Rectal smooth muscle tissue (tissue), 1 donor: ENCODE data around the gene CYBA.

Experiments
- H3K27ac ChIP-seq: one replicate; pipeline ENCODE4 v1.7.0; 2013; ENCODE audit warnings: low read depth, low read length, inconsistent platforms
- H3K27me3 ChIP-seq: one replicate; pipeline ENCODE4 v1.7.0; 2013; ENCODE audit warnings: low read length; ENCODE audit not compliant: control insufficient read depth, insufficient read depth
- H3K36me3 ChIP-seq: one replicate; pipeline ENCODE4 v1.7.0; 2013; ENCODE audit warnings: low read length; ENCODE audit not compliant: control insufficient read depth, insufficient read depth
- H3K4me1 ChIP-seq: one replicate; pipeline ENCODE4 v1.7.0; 2013; ENCODE audit warnings: low read length; ENCODE audit not compliant: control insufficient read depth, insufficient read depth
- H3K4me3 ChIP-seq: one replicate; pipeline ENCODE4 v1.7.0; 2013; ENCODE audit warnings: low read length
- H3K9ac ChIP-seq: one replicate; pipeline ENCODE4 v1.7.0; 2013; ENCODE audit warnings: low read length

CYBA gene

DNA sequence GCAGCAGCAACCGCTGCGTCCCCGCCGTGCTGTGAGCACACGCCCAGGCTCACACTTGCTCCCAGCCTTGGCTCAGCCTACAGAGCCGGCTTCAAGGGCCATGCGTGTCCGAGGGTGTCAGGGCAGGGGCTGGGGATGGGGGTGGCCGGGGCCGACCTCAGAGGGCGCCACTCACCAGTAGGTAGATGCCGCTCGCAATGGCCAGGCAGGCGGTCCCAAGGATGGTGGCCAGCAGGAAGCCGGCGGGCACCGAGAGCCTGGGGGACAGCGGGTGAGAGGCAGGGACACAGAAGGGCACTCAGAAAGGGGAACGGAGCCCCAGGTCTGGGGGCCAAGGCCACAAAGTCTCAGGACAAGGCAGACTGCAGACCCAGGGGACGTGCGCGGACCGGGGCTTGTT lies 4.9 kb downstream of the CYBA start:
- Histone ChIP-seq H3K36me3 (no peaks in the 10 kb centered on the region), H3K4me1 (no peaks in the 10 kb centered on the region), H3K9ac (no peak overlapping the region), H3K27me3 (peaks cover 3% of the 10 kb centered on the region), H3K27ac (no peak overlapping the region), H3K4me3 (no peak overlapping the region)

- Histone ChIP-seq H3K9ac (no peak overlapping the region), H3K4me3 (no peak overlapping the region), H3K4me1 (no peaks in the 10 kb centered on the region), H3K27ac (no peak overlapping the region), H3K27me3 (peaks cover 5% of the 10 kb centered on the region), H3K36me3 (no peaks in the 10 kb centered on the region)
These were observed 5.4 kb downstream of the CYBA start for GRCh38 chr16:88645455-88645854.

DNA sequence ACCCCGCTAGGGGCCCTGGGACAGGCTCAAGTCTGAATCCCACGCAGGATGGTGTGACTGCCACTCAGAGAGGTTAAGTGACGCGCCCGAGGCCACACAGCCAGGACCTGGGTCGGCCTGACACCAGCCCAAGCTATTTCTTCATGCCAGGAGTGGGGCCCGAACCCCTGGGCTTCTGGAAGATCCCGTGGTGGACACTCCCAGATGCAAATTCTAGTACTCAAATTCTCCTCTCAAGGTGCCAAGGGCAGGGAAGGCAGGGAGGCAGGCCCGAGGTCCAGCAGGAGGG lies 7.3 kb downstream of the CYBA start:
- H3K27ac ChIP-seq, result no peak overlapping the region
- no peaks in the 10 kb centered on the region for H3K4me1 ChIP-seq
- H3K36me3 ChIP-seq, result no peaks in the 10 kb centered on the region
- H3K9ac ChIP-seq, result no peak overlapping the region
- peaks cover 24% of the 10 kb centered on the region for H3K27me3 ChIP-seq
- no peak overlapping the region for H3K4me3 ChIP-seq

GRCh38 chr16:88642881-88643643 lies 7.8 kb downstream of the CYBA start:
- H3K27me3 ChIP-seq, result peaks cover 29% of the 10 kb centered on the region
- no peak overlapping the region for H3K27ac ChIP-seq
- no peaks in the 10 kb centered on the region for H3K36me3 ChIP-seq
- H3K4me3 ChIP-seq, result no peak overlapping the region
- no peaks in the 10 kb centered on the region for H3K4me1 ChIP-seq
- no peak overlapping the region for H3K9ac ChIP-seq

GRCh38 chr16:88640498-88641247 lies 10.2 kb downstream of the CYBA start:
- no peak overlapping the region for H3K4me3 ChIP-seq
- H3K4me1 ChIP-seq, result no peaks in the 10 kb centered on the region
- H3K27me3 ChIP-seq, result peaks cover 32% of the 10 kb centered on the region
- no peak overlapping the region for H3K27ac ChIP-seq
- H3K9ac ChIP-seq, result no peak overlapping the region
- no peaks in the 10 kb centered on the region for H3K36me3 ChIP-seq

DNA sequence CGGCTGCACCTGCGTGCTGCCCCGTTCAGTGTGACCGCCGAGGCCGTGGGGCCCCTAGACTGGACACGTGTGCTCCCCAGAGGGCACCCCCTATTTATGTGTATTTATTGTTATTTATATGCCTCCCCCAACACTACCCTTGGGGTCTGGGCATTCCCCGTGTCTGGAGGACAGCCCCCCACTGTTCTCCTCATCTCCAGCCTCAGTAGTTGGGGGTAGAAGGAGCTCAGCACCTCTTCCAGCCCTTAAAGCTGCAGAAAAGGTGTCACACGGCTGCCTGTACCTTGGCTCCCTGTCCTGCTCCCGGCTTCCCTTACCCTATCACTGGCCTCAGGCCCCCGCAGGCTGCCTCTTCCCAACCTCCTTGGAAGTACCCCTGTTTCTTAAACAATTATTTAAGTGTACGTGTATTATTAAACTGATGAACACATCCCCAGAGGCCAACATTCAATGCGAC lies 10.8 kb downstream of the CYBA start:
- no peak overlapping the region for H3K4me3 ChIP-seq
- no peaks in the 10 kb centered on the region for H3K4me1 ChIP-seq
- H3K27ac ChIP-seq, result no peak overlapping the region
- H3K27me3 ChIP-seq, result peaks cover 35% of the 10 kb centered on the region
- no peaks in the 10 kb centered on the region for H3K36me3 ChIP-seq
- no peak overlapping the region for H3K9ac ChIP-seq

DNA sequence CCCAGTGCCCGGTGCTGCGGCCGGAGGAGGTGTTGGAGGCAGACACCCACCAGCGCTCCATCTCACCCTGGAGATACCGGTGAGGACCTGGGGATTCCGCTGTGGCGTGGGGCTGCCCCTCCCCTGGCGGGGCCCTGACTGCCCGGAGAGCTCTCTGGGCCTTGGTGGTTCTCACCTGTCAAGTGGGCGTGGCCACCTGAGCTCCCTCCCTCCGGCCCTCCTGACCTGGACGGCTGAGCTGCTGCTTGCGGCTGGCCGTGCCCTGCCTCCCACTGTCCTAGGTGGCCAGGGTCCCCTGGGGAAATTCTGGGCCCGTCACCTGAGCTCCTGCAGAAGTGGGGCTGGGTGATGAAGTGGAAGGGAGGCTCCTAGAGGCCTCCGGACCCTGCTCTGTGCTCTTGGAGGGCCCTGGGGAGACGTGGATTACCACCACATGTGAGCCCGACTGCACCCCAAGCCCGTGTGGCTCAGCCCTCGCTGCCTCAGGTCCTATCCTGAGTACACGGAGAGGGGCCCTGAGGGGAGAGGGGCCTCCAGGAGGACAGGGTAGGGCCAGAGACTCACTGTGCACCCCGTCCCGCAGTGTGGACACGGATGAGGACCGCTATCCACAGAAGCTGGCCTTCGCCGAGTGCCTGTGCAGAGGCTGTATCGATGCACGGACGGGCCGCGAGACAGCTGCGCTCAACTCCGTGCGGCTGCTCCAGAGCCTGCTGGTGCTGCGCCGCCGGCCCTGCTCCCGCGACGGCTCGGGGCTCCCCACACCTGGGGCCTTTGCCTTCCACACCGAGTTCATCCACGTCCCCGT lies 11.4 kb downstream of the CYBA start:
- Histone ChIP-seq H3K9ac (no peak overlapping the region), H3K36me3 (no peaks in the 10 kb centered on the region), H3K27ac (no peak overlapping the region), H3K4me3 (no peak overlapping the region), H3K4me1 (no peaks in the 10 kb centered on the region), H3K27me3 (peaks cover 40% of the 10 kb centered on the region)

GRCh38 chr16:88638323-88639230 lies 12.3 kb downstream of the CYBA start, which contains the start of gene IL17C:
IL17C (plus strand) TSS chr16:88638572; CDS start chr16:88638642, 70 bp downstream.
- H3K27me3 ChIP-seq, result peaks cover 42% of the 10 kb centered on the region
- H3K36me3 ChIP-seq, result no peaks in the 10 kb centered on the region
- no peak within 1 kb of the TSS for H3K4me3 ChIP-seq
- no peaks in the 10 kb centered on the region for H3K4me1 ChIP-seq
- no peak within 1 kb of the TSS for H3K27ac ChIP-seq
- H3K9ac ChIP-seq, result no peak within 1 kb of the TSS

DNA sequence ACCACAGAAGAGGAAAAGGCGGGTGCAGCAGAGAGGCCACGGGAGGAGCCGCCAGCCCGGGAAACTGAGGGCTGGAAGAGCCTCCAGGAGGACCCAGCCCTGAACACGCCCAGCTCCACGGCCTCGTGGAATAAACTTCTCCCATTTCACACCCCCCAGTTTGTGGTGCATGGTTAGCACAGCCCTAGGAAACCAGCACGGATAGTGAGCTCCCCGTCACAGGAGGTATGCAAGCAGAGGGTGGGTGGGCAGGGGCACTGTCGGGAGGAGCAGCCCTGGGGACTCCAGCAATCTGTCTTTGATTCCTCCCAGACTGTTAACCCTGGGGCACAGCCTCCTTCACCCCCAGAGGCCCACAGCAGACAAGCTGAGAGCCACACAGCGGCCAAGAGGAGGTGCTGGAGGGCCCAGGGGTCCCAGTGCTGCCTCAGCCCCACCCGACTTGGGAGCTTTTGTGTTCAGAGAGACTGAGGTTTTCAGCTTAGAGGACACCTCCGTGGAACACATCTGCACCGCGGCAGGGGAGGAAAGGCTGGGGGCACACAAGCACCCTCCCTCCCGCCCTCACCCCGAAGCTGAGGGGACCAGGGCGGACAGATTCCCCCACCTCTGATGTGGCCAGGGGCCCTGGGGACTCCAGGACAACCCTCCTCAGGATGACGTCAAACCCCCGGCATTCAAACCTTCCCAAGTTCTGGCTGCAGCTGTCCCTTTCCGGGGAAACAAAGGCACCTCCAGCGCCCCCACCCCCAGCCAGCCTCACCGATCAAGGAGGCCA lies 14.2 kb downstream of the CYBA start:
- peaks cover 41% of the 10 kb centered on the region for H3K27me3 ChIP-seq
- no peak overlapping the region for H3K27ac ChIP-seq
- H3K4me1 ChIP-seq, result no peaks in the 10 kb centered on the region

GRCh38 chr16:88635671-88636319 lies 15.1 kb downstream of the CYBA start:
- Histone ChIP-seq H3K9ac (no peak overlapping the region), H3K27me3 (peaks cover 41% of the 10 kb centered on the region), H3K27ac (no peak overlapping the region), H3K36me3 (peaks cover 6% of the 10 kb centered on the region), H3K4me3 (no peak overlapping the region), H3K4me1 (no peaks in the 10 kb centered on the region)

More for the DNA sequence above, 14.2 kb downstream of the CYBA start:
- H3K9ac ChIP-seq, result no peak overlapping the region
- H3K4me3 ChIP-seq, result no peak overlapping the region
- H3K36me3 ChIP-seq, result no peaks in the 10 kb centered on the region
